OCI-LY7 (cell line): ENCODE results near the gene USP6NL.

Experiments
- CTCF ChIP-seq: fragments of 200-600 bp; sonication (generic); conservative IDR thresholded peaks from 2 replicates; pipeline ENCODE4 v1.5.1; 2014; ENCODE audit warnings: mild to moderate bottlenecking, antibody characterized with exemption, low read length, moderate library complexity, mixed read lengths
- EZH2phosphoT487 ChIP-seq: fragments of 200-600 bp; sonication (generic); IDR thresholded peaks from 2 replicates; pipeline ENCODE4 v1.6.1; 2018; ENCODE audit warnings: low read depth, borderline replicate concordance, mild to moderate bottlenecking, mixed run types, antibody characterized with exemption, low read length, moderate library complexity, mixed read lengths

- TF ChIP-seq CTCF: no peak
- no peak for TF ChIP-seq EZH2phosphoT487
Measured at GRCh38 chr10:11448190-11448544, 163.3 kb downstream of the USP6NL start.
